Measurements from ENCODE around the gene NHP2.
A peak's percentile ranks its signal among the peaks of the same experiment; 100 is the strongest.

NHP2 gene

GRCh38 chr5:178147406-178147805, 6.3 kb downstream of the NHP2 start:
- Histone ChIP-seq H3K27ac (ENCODE audit: low read length) (no peak overlapping the region), H3K36me3 (replicated peaks; ENCODE audit: low read depth, low read length) (peaks cover 70% of the 10 kb centered on the region), H3K4me3 (ENCODE audit: low read length) (no peak overlapping the region)

GRCh38 chr5:178145965-178146820, 7.5 kb downstream of the NHP2 start:
- Histone ChIP-seq H3K9me3 (ENCODE audit: insufficient read depth, low read length) (no peaks in the 10 kb centered on the region), H3K27ac (ENCODE audit: low read length) (no peak overlapping the region), H3K79me2 (ENCODE audit: low read length) (no peaks in the 10 kb centered on the region; the same call in 1 of the 2 replicates), H3K36me3 (replicated peaks; ENCODE audit: low read depth, low read length) (peaks cover 62% of the 10 kb centered on the region), H3K9ac (ENCODE audit: low read length) (no peak overlapping the region), H3K4me1 (ENCODE audit: low read length) (peaks cover 6% of the 10 kb centered on the region; the same call in 1 of the 2 replicates), H3K27me3 (ENCODE audit: low read depth, low read length) (no peaks in the 10 kb centered on the region), H2AFZ (ENCODE audit: low read depth, low read length) (no peak overlapping the region), H3K4me2 (ENCODE audit: low read length) (no peak overlapping the region), H4K20me1 (ENCODE audit: insufficient read depth, low read length) (no peaks in the 10 kb centered on the region), H3K4me3 (ENCODE audit: low read length) (no peak overlapping the region)
- TF ChIP-seq CTCF (IDR thresholded peaks at IDR 0.05; ENCODE audit: low read depth, low read length) = peak; percentile 76
- no peak for TF ChIP-seq EZH2phosphoT487 (IDR thresholded peaks at IDR 0.05; ENCODE audit: low read depth)

More at GRCh38 chr5:178147406-178147805, 6.3 kb downstream of the NHP2 start:
- Histone ChIP-seq H3K27me3 (ENCODE audit: low read depth, low read length) (no peaks in the 10 kb centered on the region), H3K4me2 (ENCODE audit: low read length) (no peak overlapping the region), H3K9ac (ENCODE audit: low read length) (no peak overlapping the region), H3K9me3 (ENCODE audit: insufficient read depth, low read length) (no peaks in the 10 kb centered on the region), H2AFZ (ENCODE audit: low read depth, low read length) (no peak overlapping the region), H3K4me1 (ENCODE audit: low read length) (peaks cover 10% of the 10 kb centered on the region), H4K20me1 (ENCODE audit: insufficient read depth, low read length) (no peaks in the 10 kb centered on the region), H3K79me2 (ENCODE audit: low read length) (peaks cover 11% of the 10 kb centered on the region)
- TF ChIP-seq EZH2phosphoT487 (IDR thresholded peaks at IDR 0.05; ENCODE audit: low read depth) = no peak
- no peak for TF ChIP-seq CTCF (IDR thresholded peaks at IDR 0.05; ENCODE audit: low read depth, low read length)

- no peaks in the 10 kb centered on the region for H3K27me3 ChIP-seq (ENCODE audit: low read depth, low read length)
- no peaks in the 10 kb centered on the region for H4K20me1 ChIP-seq (ENCODE audit: insufficient read depth, low read length)
- H3K4me3 ChIP-seq (ENCODE audit: low read length) = no peak overlapping the region
- H3K79me2 ChIP-seq (ENCODE audit: low read length) = no peaks in the 10 kb centered on the region
- H3K9me3 ChIP-seq (ENCODE audit: insufficient read depth, low read length) = no peaks in the 10 kb centered on the region
- H2AFZ ChIP-seq (ENCODE audit: low read depth, low read length) = no peak overlapping the region
- peaks cover 50% of the 10 kb centered on the region for H3K36me3 ChIP-seq (replicated peaks; ENCODE audit: low read depth, low read length)
- no peak for TF ChIP-seq EZH2phosphoT487 (IDR thresholded peaks at IDR 0.05; ENCODE audit: low read depth)
- no peak for TF ChIP-seq CTCF (IDR thresholded peaks at IDR 0.05; ENCODE audit: low read depth, low read length)
- H3K9ac ChIP-seq (ENCODE audit: low read length) = no peak overlapping the region
- peaks cover 6% of the 10 kb centered on the region; the same call in 1 of the 2 replicates for H3K4me1 ChIP-seq (ENCODE audit: low read length)
- H3K4me2 ChIP-seq (ENCODE audit: low read length) = no peak overlapping the region
- no peak overlapping the region for H3K27ac ChIP-seq (ENCODE audit: low read length)
Measured at GRCh38 chr5:178143901-178144300, 9.8 kb downstream of the NHP2 start.

- no peak overlapping the region for H3K9ac ChIP-seq (ENCODE audit: low read length)
- no peaks in the 10 kb centered on the region for H4K20me1 ChIP-seq (ENCODE audit: insufficient read depth, low read length)
- peaks cover 44% of the 10 kb centered on the region for H3K36me3 ChIP-seq (replicated peaks; ENCODE audit: low read depth, low read length)
Measured at GRCh38 chr5:178143246-178143645, 10.4 kb downstream of the NHP2 start.

More at GRCh38 chr5:178143246-178143645, 10.4 kb downstream of the NHP2 start:
- no peak overlapping the region for H3K4me2 ChIP-seq (ENCODE audit: low read length)
- no peak overlapping the region for H2AFZ ChIP-seq (ENCODE audit: low read depth, low read length)
- H3K9me3 ChIP-seq (ENCODE audit: insufficient read depth, low read length) = no peaks in the 10 kb centered on the region
- peaks cover 6% of the 10 kb centered on the region; the same call in 1 of the 2 replicates for H3K4me1 ChIP-seq (ENCODE audit: low read length)
- H3K79me2 ChIP-seq (ENCODE audit: low read length) = no peaks in the 10 kb centered on the region
- no peak overlapping the region for H3K4me3 ChIP-seq (ENCODE audit: low read length)
- TF ChIP-seq CTCF (IDR thresholded peaks at IDR 0.05; ENCODE audit: low read depth, low read length) = no peak
- TF ChIP-seq EZH2phosphoT487 (IDR thresholded peaks at IDR 0.05; ENCODE audit: low read depth) = no peak
- H3K27ac ChIP-seq (ENCODE audit: low read length) = no peak overlapping the region
- H3K27me3 ChIP-seq (ENCODE audit: low read depth, low read length) = no peaks in the 10 kb centered on the region
